ENCODE results near the gene ALOX5AP.

DNA sequence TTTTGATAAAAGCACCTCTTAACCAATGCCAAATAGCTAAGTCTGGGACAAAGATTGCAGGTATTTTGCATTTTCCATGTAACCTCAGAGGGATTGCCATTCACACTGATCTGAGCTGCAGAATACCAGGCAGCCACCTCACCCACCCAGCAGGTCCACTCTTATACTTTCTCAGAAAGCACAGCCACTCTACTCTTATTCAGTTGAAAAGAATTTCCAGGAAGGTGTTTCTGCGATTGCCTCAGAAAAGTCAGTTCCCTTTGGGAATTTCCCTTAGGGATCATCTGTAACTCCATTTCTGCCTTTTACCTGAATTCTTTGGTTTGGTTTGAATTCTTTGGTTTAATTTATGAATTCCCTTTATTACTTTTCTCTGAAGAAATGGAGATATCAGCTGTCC is 904 bp upstream of the ALOX5AP start:
- TF ChIP-seq POLR2A (IDR thresholded peaks at IDR 0.05) (no peak), EP300 (IDR thresholded peaks at IDR 0.05) (no peak)

All from upper lobe of left lung (tissue), 4 donors.